Tracheal epithelial cell (primary cell): ENCODE measurements around the gene ITPRIPL2. TPM values are rescaled to one million over a fixed set of nuclear protein-coding genes. Genes with fewer than 3 reads are reported as not detected.

Source experiments
- total RNA-seq: library from RNA; depleted of rRNA; stranded (reverse); fragments of >200 nt; gene quantifications from 2 replicates; pipeline ENCODE4 v1.2.1, GENCODE V29; 2014

ITPRIPL2 gene
- total RNA-seq: 27.5 and 37.1 TPM in 2 replicates

GRCh38 chr16:19113577-19114358, at the start of gene ITPRIPL2:
Gene ITPRIPL2, plus strand, starts transcription at chr16:19113964. Its CDS starts 498 bp downstream, at chr16:19114462.

DNA sequence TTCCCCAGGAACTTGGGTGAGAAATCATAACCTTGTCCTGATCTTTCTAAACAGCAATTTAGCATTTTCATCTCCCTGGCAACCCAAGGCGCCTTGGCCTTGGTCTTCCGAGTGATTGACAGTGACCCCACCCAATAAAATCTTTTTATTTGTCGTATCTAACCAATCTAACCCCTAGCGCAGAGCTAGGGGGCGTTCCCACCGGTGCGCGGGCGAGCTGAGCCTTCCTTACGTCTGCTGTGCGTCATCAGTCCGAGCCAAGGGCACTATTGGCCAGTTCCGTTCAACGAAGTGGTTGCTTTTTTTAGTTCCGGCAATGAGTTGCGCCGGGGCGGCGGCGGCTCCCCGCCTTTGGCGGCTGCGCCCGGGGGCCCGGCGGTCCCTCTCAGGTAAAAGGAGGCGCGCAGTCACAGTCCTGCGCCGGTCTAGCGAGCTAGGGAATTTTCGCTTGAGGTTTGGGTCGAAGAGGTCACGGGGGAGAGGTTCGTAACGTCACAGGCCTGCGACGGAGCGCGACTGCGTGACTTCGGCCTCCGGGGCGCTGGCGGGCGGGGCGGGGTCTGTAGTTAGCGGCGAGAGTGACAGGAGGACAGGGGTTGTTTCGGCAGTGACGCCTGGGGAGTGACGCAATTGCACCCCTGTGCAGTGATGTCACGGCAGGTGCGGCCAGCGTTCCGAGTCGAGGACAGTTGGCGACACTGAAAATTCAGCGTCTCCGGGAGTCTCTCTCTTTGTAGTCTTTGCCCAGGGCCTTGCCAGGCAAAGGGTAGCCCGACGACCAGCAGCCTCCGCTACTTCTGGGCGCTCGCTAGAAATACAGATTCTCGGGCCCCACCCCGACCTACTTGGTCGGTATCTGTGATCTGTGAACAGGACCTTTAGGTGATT, 46.2 kb upstream of the ITPRIPL2 start, which contains the start of gene COQ7:
Gene COQ7 (plus strand): TSS at position 266 of the 888 bp plus-strand sequence. CDS start 51 bp downstream, at position 317.

GRCh38 chr16:19167710-19168370, 54.1 kb downstream of the ITPRIPL2 start, which contains the start of gene SYT17:
Gene SYT17, plus strand, starts transcription at chr16:19168240. Its CDS starts 407 bp downstream, at chr16:19168647.

Other genes starting within 250 kb of the ITPRIPL2 start
- 74.9 and 94.6 TPM in 2 replicates for gene SMG1, start 187.6 kb upstream of the ITPRIPL2 start, total RNA-seq
- gene TMC7, start 130.0 kb upstream of the ITPRIPL2 start, total RNA-seq: 3.4 and 5.3 TPM in 2 replicates
- 9.0 and 13.5 TPM in 2 replicates for gene COQ7, start 46.4 kb upstream of the ITPRIPL2 start, total RNA-seq
- gene SYT17, start 54.3 kb downstream of the ITPRIPL2 start, total RNA-seq: 1.7 and 6.3 TPM in 2 replicates
- not detected in 2 replicates for gene CLEC19A, start 171.8 kb downstream of the ITPRIPL2 start, total RNA-seq